HG02973 (cell line): ENCODE results near the gene GLP1R.

ENCODE experiments used
- ATAC-seq: cut with Tn5 transposase; IDR thresholded peaks from one replicate; pipeline ENCODE4 v1.9.1; 2021; ENCODE audit warnings: moderate library complexity; ENCODE audit not compliant: unreplicated experiment

GLP1R gene

DNA sequence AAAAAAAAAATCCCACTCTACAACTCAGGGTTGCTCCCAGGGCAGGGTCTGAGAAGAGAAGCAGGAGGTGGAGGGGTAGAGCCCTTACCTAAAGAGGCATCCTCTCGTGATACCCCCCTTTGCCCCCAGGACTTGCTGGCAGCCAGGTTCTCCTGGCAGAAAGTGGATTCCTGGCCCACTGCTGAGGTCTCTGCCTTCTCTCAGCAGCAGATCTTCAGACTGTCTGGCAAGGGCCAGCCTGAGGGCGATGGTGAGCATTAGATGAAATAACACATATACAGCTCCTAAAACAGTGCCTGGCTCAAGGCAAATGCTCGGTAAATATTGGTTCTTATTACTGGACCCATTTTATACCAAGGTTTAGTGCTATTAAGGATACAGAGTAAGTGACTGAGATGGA is 4.8 kb upstream of the GLP1R start:
- no peak for ATAC-seq

DNA sequence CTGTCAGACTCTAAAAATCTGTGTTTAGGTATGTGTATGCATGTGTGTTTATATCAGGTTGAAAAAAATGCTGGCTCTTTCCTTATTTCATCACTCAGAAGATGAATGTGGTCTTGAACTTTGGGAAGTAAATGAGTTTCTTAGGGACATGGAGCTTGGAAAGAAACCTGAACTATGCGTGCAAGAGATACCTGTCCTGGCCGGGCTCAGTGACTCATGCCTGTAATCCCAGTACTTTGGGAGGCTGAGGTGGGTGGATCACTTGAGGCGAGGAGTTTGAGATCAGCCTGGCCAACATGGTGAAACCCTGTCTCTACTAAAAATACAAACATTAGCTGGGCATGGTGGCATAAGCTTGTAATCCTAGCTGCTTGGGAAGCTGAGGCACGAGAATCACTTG is 4.4 kb upstream of the GLP1R start:
- ATAC-seq: no peak

DNA sequence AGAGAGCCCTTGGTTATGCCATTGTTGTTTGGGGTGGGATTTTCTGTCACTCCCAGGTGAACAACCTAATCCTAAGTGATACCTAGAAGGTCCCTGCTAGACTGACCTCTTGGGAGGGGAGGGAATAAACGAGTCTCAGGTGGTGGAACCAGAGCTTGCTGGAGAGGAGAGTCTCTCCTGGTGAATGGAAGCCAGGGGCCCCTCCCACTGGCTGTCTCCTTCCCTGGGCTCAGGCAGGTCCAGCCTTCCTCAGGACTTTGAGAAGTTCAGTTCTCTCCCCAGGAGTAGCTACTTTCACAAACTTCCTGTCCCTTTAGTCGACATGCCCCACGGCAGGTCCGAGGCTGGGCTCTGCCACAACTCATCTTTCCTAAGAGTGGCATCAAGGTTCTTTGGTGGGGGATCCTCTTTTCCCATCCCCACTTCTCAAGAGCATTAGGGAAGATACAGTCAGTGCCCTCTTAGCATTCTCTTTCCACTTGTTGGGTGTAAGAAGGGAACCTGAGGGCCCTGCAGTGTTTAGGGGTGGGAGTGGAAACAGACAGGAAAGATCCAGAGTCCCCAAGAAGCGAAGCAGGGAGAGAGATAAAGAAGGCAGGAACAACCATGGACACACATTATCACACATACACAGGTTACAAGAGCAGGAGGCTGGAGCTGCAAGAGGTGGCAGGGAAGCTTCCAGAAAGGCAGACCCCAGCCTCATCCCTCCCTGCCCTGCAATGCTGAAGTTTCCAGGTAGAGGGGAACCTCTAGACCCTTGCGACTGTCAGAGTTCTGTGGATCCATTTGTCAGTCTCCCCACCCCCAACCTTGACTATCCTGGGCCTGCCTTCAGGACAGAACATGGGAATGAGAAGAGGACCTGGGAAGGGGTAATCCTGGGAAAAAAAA is 900 bp upstream of the GLP1R start:
- ATAC-seq: no peak

- ATAC-seq: no peak
Observed at GRCh38 chr6:39049575-39050283, 1.1 kb downstream of the GLP1R start.

DNA sequence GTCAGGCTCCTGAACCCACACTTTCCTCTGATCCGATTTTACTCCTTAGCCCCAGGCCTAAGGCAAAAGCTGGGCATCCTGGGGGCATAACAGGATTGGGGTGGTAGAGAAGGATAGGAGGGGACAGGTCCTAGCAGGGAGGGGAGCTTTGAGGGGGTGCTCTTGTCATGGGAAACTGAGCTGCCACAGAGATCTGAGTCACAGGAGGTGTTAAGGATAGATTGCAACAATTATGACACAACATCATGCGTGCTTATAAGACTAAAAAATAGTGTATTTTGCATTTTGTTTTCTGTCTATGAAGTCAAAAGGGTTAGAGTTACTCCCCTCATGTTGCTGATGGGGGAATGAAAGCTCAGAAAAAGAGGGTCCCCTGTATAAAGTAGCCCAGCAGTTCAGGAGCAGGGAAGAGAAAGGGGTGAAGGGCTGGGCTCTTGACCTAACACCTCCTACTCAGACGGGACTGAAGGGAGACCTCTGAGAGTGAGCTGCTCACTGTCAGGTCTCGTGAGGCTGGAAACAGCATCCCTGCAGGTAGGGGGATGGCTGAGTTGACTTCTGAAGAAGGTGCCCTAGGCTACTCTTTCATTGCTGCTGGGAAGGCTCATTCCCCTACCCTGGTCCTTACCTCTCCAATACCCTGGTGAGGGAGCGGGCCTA is 2.0 kb downstream of the GLP1R start:
- ATAC-seq: no peak

- no peak for ATAC-seq
Observed at GRCh38 chr6:39051399-39052122, 3.0 kb downstream of the GLP1R start.

- no peak for ATAC-seq
Observed at GRCh38 chr6:39053016-39053624, 4.5 kb downstream of the GLP1R start.

DNA sequence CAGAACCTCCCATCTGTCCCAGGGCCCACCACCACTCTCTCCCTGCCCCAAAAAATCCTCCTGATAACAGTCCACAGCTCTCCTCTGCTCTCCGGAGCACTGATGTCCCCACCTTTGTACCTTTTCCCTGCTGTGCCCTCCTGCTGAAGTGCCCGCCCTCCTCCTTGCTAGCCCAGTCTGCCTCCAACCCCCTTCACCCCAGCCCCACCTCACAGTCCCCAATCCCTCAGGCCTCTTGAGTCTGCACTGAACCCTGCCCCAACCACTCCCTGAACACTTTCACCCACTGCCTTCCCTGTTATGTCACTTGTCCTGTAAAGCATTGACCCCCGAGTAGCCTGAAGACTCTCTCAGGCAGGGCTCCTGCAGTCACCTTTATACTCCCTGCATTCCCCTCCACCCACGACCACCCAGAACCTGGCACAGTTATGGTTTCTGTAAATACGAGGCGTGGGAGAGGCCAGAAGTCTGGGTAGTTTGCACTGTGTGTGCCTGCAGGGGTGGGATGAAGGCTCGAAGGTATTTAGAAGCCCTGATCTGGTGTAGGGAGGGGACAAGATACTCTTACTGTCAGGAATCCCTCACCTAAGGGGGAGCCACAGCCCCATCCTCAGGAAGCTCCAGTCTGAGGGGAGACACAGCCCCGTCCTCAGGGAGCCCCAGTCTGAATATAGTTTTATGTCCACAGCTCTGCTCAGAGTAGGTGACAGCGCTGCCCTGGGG is 5.4 kb downstream of the GLP1R start:
- no peak for ATAC-seq

DNA sequence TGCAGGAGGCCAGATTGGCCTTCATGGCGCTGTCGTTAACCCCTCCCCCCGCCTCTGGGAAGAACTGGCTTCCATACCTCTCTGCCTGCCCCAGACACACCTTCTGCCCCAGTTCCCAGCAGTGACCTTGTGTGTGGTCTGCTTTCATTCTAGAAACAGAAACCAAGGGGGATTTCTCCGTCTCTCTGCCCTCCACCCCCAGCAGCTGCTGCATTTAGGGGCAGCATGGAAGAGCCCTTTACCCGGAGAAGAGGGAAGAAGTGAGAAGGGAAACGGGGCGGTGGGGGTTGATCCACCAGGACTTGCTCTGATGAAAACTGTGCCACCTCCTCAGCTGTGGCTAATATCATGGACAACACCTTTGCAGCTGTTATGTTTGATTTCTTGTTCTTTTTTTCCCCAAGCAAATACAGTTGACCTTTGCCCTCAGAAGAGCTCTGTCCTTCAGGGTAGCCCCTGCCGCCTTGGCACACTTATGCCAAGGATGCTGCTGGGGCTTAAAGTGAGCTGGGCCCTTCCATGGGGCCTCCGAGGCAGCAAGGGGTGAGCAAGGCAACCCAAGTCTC is 6.1 kb downstream of the GLP1R start:
- ATAC-seq: no peak

DNA sequence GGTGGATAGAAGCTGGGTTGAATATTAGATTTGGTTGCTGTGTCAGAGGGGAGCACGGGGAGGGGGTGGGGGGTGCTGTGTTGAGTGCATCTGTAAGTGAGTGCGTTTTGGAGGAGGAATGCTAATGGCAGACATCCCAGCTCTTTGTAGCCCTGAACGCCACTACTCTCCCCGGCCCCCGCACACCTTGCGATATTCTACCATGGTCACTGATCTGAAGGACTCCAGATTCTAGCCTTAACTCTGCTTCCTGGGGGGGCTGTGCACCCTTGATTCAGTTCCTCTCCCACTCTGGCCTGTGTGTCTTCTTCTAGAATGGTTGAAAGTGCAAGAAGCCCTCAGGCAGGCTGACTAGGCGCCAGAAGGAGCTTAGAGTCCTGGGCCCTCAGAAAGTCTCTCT is 7.1 kb downstream of the GLP1R start:
- ATAC-seq: no peak

DNA sequence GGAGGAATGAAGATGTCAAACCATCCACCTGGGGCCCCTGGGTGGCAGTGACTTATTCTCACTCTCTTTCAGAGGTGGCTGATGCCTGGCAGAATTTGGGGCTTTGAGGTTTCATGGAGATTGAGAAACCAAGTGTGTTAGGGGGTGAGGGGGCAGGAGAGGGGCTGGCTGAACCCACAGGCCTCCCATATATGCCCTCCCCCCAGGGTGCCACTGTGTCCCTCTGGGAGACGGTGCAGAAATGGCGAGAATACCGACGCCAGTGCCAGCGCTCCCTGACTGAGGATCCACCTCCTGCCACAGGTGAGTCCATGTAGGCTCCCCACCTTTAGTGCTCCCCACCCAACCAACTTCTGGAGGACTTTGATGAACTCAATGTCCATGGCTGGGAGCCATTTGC is 7.6 kb downstream of the GLP1R start:
- ATAC-seq: no peak

- ATAC-seq: no peak
Observed at GRCh38 chr6:39056681-39057080, 8.1 kb downstream of the GLP1R start.

DNA sequence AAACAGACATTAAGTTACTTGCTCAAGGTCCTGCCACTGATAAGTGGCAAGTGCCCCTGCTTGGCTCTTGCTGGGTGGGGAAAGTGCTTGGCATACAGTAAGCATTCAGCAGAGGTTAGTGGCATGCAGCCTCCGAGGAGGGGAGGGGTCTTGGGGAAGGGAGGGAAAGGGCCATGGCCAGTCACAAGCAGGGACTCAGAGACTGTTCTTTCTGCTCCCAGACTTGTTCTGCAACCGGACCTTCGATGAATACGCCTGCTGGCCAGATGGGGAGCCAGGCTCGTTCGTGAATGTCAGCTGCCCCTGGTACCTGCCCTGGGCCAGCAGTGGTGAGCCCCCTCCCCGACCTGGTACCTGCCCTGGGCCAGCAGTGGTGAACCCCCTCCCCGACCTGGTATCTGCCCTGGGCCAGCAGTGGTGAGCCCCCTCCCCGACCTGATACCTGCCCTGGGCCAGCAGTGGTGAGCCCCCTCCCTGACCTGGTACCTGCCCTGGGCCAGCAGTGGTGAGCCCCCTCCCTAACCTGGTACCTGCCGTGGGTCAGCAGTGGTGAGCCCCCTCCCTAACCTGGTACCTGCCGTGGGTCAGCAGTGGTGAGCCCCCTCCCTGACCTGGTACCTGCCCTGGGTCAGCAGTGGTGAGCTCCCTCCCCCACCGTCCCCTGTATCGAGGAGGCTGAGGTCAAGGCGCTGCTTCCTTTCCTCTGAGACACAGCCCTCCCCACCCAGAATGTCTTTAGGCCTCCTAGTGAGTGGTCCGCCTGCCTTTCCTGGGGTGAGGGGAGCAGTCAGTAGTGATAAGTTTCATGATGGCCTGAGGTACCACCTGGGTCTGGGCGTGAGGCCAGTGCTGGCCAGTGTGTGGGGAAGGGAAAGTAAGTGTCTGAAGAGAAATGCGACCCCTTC is 8.9 kb downstream of the GLP1R start:
- no peak for ATAC-seq

DNA sequence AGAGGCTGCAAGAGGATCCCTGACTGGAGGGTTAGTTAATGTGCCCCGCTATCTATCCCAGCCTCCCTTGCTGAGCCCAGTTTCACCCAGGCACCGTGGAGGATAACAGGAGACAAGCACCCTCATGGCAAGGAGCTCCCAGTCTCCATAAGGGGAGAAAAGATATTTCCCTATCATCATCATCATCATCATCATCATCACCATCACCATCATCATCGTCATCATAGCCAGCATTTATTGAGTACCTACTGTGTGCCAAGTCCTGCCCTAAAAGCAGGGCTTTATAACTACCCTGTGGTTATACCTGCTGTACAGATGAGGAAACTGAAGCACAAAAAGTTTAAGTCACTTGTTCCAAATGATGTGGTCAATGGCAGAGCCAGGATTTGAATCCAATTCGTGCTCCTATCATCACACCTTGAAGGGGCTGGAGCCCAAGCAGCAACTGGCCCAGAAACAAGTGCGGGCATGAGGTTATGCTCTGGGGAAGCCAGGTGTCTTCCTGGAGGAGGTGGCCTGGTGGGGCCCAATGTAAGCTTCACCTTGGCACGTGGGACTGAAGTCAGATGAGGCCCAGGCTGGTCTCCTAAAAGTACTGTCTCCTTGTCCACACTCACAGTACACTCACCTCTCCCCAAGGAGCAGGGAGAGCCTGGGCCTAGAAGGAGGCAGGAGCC is 10.0 kb downstream of the GLP1R start:
- ATAC-seq: no peak

DNA sequence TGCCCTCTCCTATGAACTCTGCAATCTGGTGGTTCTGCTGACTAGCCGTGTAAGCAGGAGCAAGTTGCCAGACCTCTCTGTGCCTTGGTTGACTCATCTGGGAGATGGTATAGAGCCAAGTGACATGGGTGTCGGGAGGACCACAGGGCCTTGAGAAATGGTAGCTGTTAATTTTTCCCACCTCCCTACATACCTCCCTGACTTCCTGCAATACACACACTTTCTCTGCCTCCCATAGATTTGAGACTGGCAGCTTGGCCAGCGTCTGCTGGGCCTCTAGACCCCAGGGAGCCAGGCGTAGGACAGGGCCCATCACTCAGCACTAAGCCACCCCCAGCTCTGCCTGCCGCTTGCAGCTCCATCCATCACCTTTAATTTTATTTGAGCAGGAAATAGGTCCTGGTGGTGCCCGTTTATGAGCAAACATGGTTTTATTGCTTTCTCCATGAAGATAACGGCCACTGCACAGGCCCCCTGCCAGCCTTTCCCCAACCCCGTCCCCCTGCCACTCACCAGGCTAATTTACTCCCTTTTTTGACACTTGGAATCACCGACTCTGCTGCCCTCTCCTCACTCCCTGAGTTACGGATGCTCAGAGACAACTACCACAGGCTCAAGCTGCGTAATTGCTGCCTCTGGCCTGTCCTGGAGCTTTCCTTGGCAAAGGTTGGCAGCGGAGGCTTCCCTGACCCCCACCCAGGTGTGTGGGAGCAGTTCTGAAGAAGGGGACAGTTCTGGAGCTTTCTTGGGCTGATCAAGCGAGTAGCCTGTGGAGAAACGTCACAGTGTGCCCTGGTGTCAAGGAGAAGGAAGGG is 11.1 kb downstream of the GLP1R start:
- ATAC-seq: no peak

- no peak for ATAC-seq
Observed at GRCh38 chr6:39060467-39061160, 12.0 kb downstream of the GLP1R start.

DNA sequence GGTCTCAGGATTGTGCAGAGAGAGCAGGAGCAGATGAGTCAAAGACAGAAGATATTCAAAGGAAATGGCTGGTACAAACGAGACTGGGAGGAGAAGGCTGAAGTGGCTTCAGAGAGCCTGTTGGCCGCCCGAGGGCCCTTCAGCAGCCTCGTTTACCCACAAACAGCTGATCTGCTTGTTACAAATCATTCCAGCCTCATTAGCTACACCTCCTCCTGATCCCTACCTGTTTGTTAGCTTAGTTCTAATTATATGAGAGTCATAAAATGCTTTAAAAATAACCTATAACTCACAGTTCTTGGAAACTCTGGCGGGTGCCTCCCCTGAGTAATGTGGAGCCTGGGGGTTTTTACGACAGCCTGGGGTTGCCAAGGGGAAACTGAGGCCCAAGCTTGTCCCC is 12.6 kb downstream of the GLP1R start:
- ATAC-seq: no peak
